Measurements from ENCODE around the gene ELSPBP1.
"Not testable (repeated sequence)": the region's sequence is repeated elsewhere in the genome, so short reads cannot be mapped to it uniquely, and the experiment has no call there.

Gene ELSPBP1

DNA sequence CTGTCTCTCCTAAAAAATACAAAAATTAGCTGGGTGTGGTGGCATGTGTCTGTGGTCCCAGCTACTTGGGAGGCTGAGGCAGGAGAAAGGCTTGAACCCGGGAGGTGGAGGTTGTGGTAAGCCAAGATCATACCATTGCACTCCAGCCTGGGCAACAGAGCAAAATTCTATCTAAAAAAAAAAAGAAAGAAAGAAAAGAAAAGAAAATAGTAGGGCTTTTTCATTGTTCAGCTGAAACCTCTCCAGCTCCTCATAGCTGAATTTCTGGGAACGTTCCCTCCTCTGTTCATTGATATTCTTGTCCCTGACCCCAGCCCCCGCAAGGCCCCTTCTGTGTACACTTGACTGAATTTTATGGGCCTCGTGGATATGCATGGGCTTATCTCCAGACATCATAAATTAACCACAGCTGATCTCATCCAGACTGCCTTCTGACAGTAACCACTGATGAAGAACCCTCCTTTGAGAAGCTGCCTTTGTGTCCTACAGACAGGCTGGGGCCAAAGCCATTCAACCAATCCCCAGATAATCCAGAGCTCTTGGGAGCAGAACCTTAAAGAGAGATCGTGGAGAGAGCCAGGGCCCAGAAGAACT, at the start of gene ELSPBP1:
ELSPBP1 (plus strand) TSS at position 424 of the 594 bp plus-strand sequence. CDS start 14,036 bp downstream, outside the sequence.
- Histone ChIP-seq H3K4me3 (ENCODE audit: low read length) (no peak within 1 kb of the TSS), H3K27ac (ENCODE audit: low read depth, low read length) (no peak within 1 kb of the TSS), H3K9ac (ENCODE audit: low read length) (no peak within 1 kb of the TSS), H3K4me1 (ENCODE audit: control insufficient read depth, insufficient read depth, low read length) (no peaks in the 10 kb centered on the region), H3K27me3 (ENCODE audit: control insufficient read depth, insufficient read depth, low read length) (no peaks in the 10 kb centered on the region), H3K36me3 (ENCODE audit: control insufficient read depth, insufficient read depth, low read length) (no peaks in the 10 kb centered on the region)

DNA sequence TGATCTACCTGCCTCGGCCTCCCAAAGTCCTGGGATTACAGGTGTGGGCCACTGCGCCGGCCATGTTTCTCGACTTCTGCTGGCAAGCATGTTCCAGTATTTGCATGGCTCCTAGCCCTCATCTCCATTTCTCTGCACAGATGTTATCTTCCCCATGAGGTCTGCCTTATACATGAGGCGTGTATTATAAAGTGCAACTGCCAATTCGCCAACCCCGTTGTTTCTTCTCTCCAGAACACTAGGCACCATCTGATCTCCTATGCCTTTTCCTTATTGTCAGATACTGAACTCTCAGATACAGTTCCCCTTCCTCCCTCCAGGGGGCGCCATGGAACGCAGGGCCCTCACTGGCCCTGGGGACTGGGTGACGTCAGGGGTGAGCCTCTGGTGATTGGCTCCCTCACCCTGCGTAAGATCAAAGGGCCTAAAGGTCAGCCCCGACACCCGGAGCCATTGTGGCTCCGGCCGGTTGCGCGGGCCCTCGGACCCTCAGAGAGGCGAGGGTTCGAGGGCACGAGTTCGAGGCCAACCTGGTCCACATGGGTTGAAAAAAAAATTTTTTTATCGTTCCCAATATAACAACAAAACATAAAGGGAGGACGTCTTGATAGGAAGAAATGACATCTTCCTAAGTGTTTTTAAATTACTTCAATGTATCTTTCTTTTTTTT, 44.4 kb upstream of the ELSPBP1 start:
- H3K36me3 ChIP-seq (ENCODE audit: control insufficient read depth, insufficient read depth, low read length); H3K27me3 ChIP-seq (ENCODE audit: control insufficient read depth, insufficient read depth, low read length); H3K4me3 ChIP-seq (ENCODE audit: low read length); H3K9ac ChIP-seq (ENCODE audit: low read length); H3K27ac ChIP-seq (ENCODE audit: low read depth, low read length); H3K4me1 ChIP-seq (ENCODE audit: control insufficient read depth, insufficient read depth, low read length): not testable (repeated sequence)

DNA sequence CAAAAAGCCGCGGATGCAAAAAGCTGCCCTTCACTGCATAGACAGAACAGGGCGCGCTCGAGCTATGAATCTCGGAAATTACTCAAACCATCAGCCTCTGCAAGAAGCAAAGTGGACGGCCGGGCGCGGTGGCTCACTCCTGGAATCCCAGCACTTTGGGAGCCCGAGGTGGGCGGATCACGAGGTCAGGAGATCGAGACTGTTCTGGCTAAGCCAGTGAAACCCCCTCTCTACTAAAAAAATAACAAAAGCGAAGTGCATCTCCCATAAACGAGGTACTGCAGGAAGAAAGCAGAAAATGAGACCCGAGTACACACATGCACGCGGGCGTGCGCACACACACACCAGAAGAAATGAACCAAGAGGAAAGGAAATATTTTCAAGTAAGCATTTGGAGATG, 42.3 kb upstream of the ELSPBP1 start:
- H3K36me3 ChIP-seq (ENCODE audit: control insufficient read depth, insufficient read depth, low read length); H3K27ac ChIP-seq (ENCODE audit: low read depth, low read length); H3K27me3 ChIP-seq (ENCODE audit: control insufficient read depth, insufficient read depth, low read length); H3K9ac ChIP-seq (ENCODE audit: low read length); H3K4me3 ChIP-seq (ENCODE audit: low read length); H3K4me1 ChIP-seq (ENCODE audit: control insufficient read depth, insufficient read depth, low read length): not testable (repeated sequence)

DNA sequence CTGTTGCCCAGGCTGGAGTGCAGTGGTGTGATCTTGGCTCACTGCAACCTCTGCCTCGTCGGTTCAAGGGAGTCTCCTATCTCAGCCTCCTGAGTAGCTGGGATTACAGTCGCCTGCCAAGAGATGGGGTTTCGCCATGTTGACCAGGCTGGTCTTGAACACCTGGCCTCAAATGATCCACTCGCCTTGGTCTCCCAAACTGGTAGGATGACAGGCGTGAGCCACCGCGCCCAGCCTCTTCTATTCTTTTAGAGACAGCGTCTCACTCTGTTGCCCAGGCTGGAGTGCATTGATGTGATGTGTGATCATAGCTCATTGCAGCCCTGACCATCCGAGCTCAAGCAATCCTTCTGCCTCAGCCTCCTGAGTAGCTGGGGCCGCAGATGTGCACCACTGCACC, 38.5 kb upstream of the ELSPBP1 start:
- H3K27ac ChIP-seq (ENCODE audit: low read depth, low read length); H3K27me3 ChIP-seq (ENCODE audit: control insufficient read depth, insufficient read depth, low read length); H3K4me3 ChIP-seq (ENCODE audit: low read length); H3K4me1 ChIP-seq (ENCODE audit: control insufficient read depth, insufficient read depth, low read length); H3K36me3 ChIP-seq (ENCODE audit: control insufficient read depth, insufficient read depth, low read length); H3K9ac ChIP-seq (ENCODE audit: low read length): not testable (repeated sequence)

DNA sequence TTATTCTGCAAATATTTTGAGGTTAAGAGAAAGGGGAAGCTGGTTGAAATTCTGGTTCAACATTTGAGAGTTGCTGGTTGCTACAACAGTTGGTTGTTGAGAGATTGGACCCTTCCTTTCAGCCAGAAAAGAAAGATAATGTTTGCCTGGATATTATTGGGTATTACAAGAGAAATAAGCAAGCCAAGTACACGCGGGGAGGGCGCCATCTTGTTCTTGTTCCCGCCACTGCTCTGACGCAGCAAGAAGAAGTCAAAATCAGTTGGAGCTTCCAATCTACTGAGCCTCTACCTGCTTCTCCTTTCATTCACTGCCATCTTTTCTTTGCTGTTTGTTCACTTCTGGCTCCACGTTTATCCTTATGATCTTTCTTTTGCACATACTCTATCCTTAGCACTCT, 20.9 kb upstream of the ELSPBP1 start:
- no peak overlapping the region for H3K9ac ChIP-seq (ENCODE audit: low read length)
- H3K27me3 ChIP-seq (ENCODE audit: control insufficient read depth, insufficient read depth, low read length): no peaks in the 10 kb centered on the region
- H3K4me1 ChIP-seq (ENCODE audit: control insufficient read depth, insufficient read depth, low read length): no peaks in the 10 kb centered on the region
- no peaks in the 10 kb centered on the region for H3K36me3 ChIP-seq (ENCODE audit: control insufficient read depth, insufficient read depth, low read length)
- H3K4me3 ChIP-seq (ENCODE audit: low read length): no peak overlapping the region
- H3K27ac ChIP-seq (ENCODE audit: low read depth, low read length): no peak overlapping the region

DNA sequence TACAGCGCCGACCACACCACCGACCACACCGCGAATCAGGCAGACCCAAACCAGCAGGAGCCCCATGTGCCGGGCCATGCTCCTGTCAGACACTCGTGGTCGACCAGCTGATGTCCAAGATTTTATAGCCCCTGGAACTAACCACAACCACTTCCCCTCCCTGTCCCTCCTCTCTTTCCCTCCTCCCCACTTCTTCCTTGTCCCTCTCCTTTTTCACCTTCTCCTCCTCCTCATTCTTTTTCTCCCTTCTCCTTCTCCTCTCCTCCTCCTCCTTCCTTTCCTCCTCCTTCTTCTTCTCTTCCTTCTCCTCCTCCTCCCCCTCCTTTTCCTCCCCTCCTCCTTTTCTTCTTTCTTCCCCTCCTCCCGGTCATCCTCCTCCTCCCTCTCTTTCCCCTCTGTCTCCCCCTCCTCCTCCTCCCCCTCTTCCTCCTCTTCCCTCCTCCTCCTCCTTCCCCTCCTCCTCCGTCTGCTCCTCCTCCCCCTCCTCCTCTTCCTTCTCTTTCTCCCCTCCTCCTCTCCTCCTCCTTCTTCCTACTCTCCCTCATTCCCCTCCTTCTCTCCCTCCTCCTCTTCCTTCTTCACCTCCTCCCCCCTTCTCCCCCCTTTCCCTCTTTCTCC, 3.1 kb upstream of the ELSPBP1 start:
- no peak overlapping the region for H3K4me3 ChIP-seq (ENCODE audit: low read length)
- no peaks in the 10 kb centered on the region for H3K36me3 ChIP-seq (ENCODE audit: control insufficient read depth, insufficient read depth, low read length)
- H3K27me3 ChIP-seq (ENCODE audit: control insufficient read depth, insufficient read depth, low read length): no peaks in the 10 kb centered on the region
- no peaks in the 10 kb centered on the region for H3K4me1 ChIP-seq (ENCODE audit: control insufficient read depth, insufficient read depth, low read length)
- no peak overlapping the region for H3K9ac ChIP-seq (ENCODE audit: low read length)
- H3K27ac ChIP-seq (ENCODE audit: low read depth, low read length): no peak overlapping the region

DNA sequence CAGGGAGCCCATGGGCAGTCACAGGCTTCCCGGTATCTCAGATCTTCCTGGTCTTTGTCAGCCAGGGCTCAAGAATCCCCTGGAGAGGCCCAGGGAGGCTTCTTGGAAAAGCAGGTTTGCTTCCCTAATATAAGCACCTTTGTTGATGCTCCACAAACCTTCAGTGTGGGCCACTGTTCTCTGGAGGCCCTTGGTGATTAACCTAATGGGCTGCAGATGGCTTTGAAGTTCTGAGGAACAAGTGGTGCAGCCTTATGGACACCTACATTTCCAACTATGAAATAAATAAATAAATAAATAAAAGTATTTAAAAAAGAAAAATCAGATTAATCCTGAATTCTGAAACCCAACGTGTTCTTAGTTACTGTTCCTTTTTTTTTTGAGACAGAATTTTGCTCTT, 2.4 kb upstream of the ELSPBP1 start, which contains the start of gene BSPH1:
BSPH1 (minus strand) TSS at position 101 of the 400 bp plus-strand sequence; CDS start at position 12, 89 bp downstream.
- Histone ChIP-seq H3K36me3 (ENCODE audit: control insufficient read depth, insufficient read depth, low read length) (no peaks in the 10 kb centered on the region), H3K27ac (ENCODE audit: low read depth, low read length) (no peak within 1 kb of the TSS), H3K9ac (ENCODE audit: low read length) (no peak within 1 kb of the TSS), H3K27me3 (ENCODE audit: control insufficient read depth, insufficient read depth, low read length) (no peaks in the 10 kb centered on the region), H3K4me1 (ENCODE audit: control insufficient read depth, insufficient read depth, low read length) (no peaks in the 10 kb centered on the region), H3K4me3 (ENCODE audit: low read length) (no peak within 1 kb of the TSS)

DNA sequence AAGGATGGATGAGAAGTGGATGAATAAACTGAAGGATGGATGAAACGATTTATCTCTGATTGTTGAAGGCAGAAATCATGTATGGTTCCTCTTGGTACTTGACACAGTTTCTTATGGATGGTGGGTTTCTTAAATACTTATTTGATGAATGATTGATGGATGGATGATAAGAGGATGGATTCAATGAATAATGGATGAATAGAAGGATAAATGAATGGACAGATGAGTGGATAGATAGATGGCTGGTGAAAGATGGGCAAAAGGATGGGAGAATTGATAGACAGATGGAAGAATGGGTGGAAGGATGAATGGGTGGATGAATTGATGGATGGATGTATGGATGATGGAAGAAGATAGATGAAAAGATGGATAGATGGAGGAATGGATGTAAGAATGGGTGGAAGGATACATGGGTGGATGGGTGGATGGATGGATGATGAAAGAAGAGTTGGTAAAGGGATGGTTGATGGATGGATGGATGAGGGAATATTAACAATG, 1.8 kb downstream of the ELSPBP1 start:
- H3K27ac ChIP-seq (ENCODE audit: low read depth, low read length): no peak overlapping the region
- H3K4me1 ChIP-seq (ENCODE audit: control insufficient read depth, insufficient read depth, low read length): no peaks in the 10 kb centered on the region
- H3K9ac ChIP-seq (ENCODE audit: low read length): no peak overlapping the region
- H3K27me3 ChIP-seq (ENCODE audit: control insufficient read depth, insufficient read depth, low read length): no peaks in the 10 kb centered on the region
- H3K36me3 ChIP-seq (ENCODE audit: control insufficient read depth, insufficient read depth, low read length): no peaks in the 10 kb centered on the region
- H3K4me3 ChIP-seq (ENCODE audit: low read length): no peak overlapping the region

DNA sequence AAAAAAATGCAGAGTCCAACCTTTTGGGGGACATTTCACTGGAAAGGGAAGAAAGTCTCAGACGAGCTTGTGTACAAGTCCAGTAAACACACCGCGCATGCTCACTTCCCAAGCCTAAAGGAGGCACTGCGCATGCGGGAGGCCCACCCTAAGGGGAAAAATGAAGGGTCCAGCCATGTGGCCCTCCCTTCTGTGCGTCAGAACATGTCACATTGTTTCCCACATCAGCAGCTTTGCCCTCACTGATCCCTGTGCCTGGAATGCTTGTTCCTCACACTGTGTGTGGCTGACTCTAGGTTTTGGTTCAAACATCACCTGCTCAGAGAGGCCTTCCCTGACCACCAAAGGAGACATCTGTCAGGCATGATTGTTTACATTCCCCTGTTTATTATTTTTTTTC, 4.4 kb downstream of the ELSPBP1 start:
- Histone ChIP-seq H3K27me3 (ENCODE audit: control insufficient read depth, insufficient read depth, low read length) (no peaks in the 10 kb centered on the region), H3K4me1 (ENCODE audit: control insufficient read depth, insufficient read depth, low read length) (no peaks in the 10 kb centered on the region), H3K4me3 (ENCODE audit: low read length) (no peak overlapping the region), H3K9ac (ENCODE audit: low read length) (no peak overlapping the region), H3K36me3 (ENCODE audit: control insufficient read depth, insufficient read depth, low read length) (no peaks in the 10 kb centered on the region), H3K27ac (ENCODE audit: low read depth, low read length) (no peak overlapping the region)

DNA sequence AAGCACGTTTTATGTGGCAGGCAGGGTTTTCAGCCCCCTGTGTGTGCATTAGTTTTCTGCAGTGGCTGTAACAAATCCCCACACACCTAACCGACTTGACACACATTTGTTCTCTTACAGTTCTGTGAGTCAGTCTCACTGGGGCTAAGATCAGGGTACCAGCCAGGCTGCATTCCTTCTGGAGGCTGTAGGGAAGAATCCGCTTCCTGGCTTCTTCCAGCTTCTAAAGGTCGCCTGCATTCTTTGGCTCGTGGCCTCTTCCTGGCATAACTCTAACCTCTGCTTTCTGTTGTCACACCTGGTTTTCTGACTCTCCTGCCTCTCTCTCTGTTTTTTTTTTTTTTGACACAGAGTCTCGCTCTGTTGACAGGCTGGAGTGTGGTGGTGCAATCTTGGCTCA, 6.4 kb downstream of the ELSPBP1 start:
- Histone ChIP-seq H3K4me3 (ENCODE audit: low read length) (no peak overlapping the region), H3K27me3 (ENCODE audit: control insufficient read depth, insufficient read depth, low read length) (no peaks in the 10 kb centered on the region), H3K4me1 (ENCODE audit: control insufficient read depth, insufficient read depth, low read length) (no peaks in the 10 kb centered on the region), H3K36me3 (ENCODE audit: control insufficient read depth, insufficient read depth, low read length) (no peaks in the 10 kb centered on the region), H3K9ac (ENCODE audit: low read length) (no peak overlapping the region), H3K27ac (ENCODE audit: low read depth, low read length) (no peak overlapping the region)

DNA sequence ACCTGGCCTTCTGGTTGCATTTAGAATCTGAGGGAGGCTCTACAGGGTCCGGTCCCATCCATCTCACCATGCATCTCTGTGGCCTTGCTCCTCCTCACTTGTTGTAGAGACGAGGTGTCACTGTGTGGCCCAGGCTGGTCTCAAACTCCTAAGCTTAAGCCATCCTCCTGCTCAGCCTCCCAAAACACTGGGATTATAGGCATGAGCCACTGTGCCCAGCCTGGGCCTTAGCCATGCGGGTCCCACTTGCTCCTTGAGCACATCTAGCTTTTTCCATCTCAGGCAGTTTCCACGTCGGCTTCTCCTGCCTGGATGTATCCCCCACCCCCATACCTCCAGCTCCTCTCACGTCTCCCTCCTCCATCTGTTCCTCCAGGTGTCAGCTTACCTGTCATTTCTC, 9.8 kb downstream of the ELSPBP1 start:
- Histone ChIP-seq H3K27ac (ENCODE audit: low read depth, low read length) (no peak overlapping the region), H3K4me1 (ENCODE audit: control insufficient read depth, insufficient read depth, low read length) (no peaks in the 10 kb centered on the region), H3K36me3 (ENCODE audit: control insufficient read depth, insufficient read depth, low read length) (no peaks in the 10 kb centered on the region), H3K9ac (ENCODE audit: low read length) (no peak overlapping the region), H3K27me3 (ENCODE audit: control insufficient read depth, insufficient read depth, low read length) (no peaks in the 10 kb centered on the region), H3K4me3 (ENCODE audit: low read length) (no peak overlapping the region)

DNA sequence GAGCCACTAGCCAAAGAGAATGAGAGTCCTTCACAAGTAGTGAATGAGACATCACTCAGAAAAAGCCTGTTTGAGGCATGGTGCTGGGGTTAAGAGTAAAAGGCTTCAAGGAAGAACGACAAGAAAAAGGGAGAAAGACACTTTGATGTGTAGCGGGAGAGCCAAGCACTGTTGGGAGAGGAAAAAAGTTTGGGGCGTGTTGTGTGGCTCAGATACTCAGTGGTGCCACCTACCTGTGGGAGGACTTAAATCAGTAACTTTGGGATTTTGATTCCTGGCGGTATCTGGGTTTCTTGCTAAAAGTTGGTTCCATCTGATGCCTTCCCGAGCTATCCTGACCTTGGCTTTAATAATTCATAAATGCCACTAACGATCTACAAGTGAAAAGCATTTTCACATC, 12.3 kb downstream of the ELSPBP1 start:
- no peak overlapping the region for H3K9ac ChIP-seq (ENCODE audit: low read length)
- H3K4me1 ChIP-seq (ENCODE audit: control insufficient read depth, insufficient read depth, low read length): no peaks in the 10 kb centered on the region
- H3K27me3 ChIP-seq (ENCODE audit: control insufficient read depth, insufficient read depth, low read length): no peaks in the 10 kb centered on the region
- no peak overlapping the region for H3K4me3 ChIP-seq (ENCODE audit: low read length)
- H3K27ac ChIP-seq (ENCODE audit: low read depth, low read length): no peak overlapping the region
- no peaks in the 10 kb centered on the region for H3K36me3 ChIP-seq (ENCODE audit: control insufficient read depth, insufficient read depth, low read length)

Data from rectal smooth muscle tissue (tissue), 1 donor.